COLO668 (cell line): ENCODE data around the gene NLRP10.
A peak's percentile ranks its signal among the peaks of the same experiment; 100 is the strongest.

Experiments
- DNase-seq: peaks from one replicate; lab custom pipeline; 2025; ENCODE audit not compliant: unreplicated experiment; lab: John Stamatoyannopoulos, UW

The NLRP10 gene

GRCh38 chr11:7974668-7975067 is 9.4 kb upstream of the NLRP10 start:
- no peak for DNase-seq

DNA sequence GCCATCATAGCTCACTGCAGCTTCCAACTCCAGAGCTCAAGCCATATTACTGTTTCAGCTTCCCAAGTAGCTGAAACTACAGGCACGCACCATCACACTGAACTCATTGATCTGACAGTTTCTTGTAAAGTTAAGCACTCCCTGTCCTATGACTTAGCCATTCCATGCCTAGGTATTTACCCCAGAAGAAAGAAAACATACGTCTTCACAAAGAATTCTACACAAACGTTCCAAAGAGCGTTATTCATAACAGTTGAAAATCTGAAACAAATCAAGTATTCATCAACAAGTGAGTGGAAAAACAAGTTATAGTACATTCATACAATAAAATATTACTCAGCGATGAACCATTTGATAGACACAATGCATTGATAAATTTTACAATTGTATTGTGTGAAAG is 7.8 kb upstream of the NLRP10 start:
- DNase-seq, result no peak

- no peak for DNase-seq
These were observed 6.6 kb upstream of the NLRP10 start for GRCh38 chr11:7971846-7972245.

- no peak for DNase-seq
These were observed 4.8 kb upstream of the NLRP10 start for GRCh38 chr11:7969756-7970646.

GRCh38 chr11:7968686-7969085 is 3.4 kb upstream of the NLRP10 start:
- DNase-seq, result no peak

DNA sequence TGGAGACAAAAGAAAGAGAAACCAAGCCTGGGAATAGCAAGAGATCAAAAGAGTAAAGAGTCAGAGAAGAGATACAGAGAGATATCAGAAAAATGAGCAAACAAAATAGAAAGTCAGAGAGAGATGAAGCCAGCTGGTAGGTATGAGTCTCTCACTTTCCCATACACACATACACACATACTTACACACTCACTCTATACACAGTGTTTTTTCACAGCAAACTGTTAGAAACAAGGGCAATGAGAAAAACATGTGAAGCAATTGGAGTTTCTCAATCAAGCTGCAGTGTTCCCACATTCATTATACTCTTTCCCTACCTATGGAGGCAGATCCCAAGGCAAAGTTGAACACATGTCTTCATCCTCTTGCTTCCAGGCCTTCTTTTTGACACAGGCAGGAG is 2.6 kb upstream of the NLRP10 start:
- DNase-seq, result no peak

DNA sequence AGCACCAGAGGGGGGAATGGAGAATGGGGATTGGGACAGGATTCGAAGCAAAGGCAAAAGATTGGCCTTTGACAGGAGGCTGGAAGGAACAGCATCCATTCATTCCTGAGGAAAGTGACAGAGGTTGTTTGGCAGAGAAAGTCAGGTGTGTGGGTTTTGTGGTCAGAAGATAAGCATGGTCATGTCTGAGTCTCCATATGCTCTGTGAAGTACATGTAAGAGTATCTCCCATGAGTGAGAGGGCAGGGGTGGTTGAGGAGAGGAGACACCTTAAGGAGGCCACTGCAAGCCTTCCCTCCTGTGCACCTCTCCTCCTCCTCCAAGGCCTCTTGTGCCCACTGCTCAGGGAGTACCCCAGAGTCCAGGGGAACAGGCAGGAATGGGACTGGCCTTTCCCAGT is 1.9 kb upstream of the NLRP10 start:
- no peak for DNase-seq

- no peak for DNase-seq
These were observed 374 bp downstream of the NLRP10 start for GRCh38 chr11:7964873-7965272.

DNA sequence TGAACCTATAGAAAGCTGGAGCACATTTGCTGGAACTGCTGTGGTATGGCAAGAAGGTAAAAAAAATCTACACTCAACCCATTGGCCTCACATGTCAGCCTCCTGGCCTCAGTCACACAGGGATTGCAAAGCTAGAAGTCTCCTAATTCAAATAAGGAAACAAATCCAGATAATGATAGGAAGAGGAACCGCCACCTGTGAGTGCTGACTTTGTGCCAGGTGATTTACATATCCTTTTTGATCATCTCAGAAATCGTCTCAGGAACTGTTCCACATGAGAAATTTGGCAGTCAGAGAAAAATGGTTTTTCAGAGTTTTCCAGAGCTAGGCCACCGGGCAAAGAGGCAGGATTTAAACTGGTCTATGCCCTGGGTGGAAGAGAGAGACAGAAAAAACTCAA is 986 bp downstream of the NLRP10 start:
- no peak for DNase-seq

- no peak for DNase-seq
These were observed 10.1 kb downstream of the NLRP10 start for GRCh38 chr11:7955191-7955590.

GRCh38 chr11:7949934-7950333 is 15.3 kb downstream of the NLRP10 start:
- no peak for DNase-seq

GRCh38 chr11:7944123-7944522 is 21.1 kb downstream of the NLRP10 start:
- no peak for DNase-seq

DNA sequence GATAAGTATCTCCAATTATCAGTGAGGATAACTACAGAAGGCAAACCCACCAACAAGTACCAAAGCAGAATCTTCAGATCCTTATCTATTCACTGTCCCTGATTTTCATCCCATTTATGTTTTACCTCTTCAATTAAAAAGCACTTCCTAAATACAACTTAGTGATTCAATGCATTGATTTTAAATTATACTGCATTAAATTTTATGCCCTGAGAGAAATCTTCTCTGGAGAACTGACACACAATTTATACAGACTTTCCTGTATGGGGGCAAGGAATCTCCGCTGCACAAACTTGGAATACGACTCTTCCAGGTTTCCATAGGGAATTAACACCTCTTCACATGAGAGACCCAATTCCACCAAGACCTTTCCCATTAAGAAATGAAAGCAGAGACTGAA is 23.6 kb downstream of the NLRP10 start, which contains the start of gene OR10A3:
Gene OR10A3, minus strand, starts transcription at position 101 of the 400 bp plus-strand sequence. CDS start 2,188 bp downstream, outside the sequence.
- DNase-seq, result no peak

DNA sequence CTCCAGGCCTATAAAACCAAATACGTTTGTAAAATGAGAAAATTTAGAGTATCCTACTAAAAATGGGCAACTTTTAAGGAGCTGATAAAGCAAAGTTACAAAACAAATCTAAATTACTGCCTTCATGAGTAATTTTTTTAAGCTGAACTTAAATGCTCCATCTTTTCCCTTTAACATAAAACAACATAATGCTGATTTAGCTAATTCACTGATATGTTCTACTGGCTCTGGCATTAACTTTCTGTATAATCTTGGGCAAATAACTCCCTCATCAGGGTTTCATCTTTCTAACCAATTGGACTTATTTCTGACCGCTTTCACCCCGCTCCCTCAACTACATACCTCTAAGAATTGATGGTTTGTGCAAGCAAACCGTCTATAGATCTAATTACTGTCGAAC is 24.1 kb downstream of the NLRP10 start:
- DNase-seq, result no peak

DNA sequence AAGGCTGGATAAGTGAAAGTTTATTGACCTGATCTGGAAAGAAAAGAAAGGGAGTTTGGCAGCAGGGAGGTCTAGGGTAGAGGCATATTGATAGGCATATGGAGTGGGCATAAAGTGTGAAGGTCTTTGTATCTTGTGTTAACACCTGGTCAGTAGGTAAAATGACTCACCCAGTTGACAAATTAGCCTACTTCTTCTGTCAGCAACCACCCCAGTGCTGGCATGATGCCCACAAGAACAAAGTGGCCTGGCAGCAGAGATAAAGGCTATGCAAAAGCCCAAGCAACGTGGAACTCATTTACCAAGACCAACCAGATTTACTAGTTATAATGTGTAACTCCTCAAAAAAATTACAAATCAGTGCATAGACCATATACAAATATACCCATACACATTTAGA is 28.6 kb downstream of the NLRP10 start:
- peak; percentile 59 for DNase-seq

DNA sequence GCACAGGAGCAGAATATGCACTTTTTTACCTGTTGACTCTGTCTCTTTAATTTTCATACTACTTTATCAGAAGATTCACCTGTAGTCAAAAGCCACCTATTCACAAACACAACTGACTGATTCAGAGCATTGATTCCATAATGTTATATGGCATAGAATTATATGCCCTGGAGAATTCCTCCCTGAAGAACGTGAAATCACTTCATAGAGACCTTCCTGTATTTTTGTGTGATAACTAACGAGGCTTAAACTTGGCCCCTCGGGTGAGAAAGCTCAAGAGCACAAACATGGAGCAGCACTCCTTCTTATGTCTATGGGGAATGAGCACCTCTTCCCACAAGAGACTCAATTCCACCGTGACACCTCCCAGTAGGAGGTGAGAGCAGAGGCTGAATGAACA is 34.1 kb downstream of the NLRP10 start, which contains the start of gene OR10A6:
Gene OR10A6, minus strand, starts transcription at position 101 of the 400 bp plus-strand sequence. CDS start 2,606 bp downstream, outside the sequence.
- no peak for DNase-seq

DNA sequence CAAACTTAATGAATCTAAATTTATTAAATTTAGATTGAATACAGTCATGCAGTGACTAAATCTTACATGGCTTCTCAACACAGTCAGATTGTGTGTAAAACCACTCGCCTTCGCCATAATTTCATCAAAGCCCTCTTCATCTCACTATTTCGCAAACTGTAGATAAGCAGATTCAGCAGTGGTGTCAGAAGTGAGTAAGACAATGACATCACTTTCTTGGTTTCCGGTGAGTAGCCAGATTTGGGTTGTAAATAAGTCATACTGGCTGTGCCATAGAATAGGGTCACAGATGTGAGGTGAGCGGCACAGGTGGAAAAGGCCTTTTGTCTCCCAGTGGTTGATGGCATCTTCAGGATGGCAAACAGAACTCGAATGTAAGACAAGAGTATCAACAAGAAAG is 37.6 kb downstream of the NLRP10 start:
- no peak for DNase-seq

- DNase-seq, result no peak
These were observed 40.7 kb downstream of the NLRP10 start for GRCh38 chr11:7924536-7924935.

DNA sequence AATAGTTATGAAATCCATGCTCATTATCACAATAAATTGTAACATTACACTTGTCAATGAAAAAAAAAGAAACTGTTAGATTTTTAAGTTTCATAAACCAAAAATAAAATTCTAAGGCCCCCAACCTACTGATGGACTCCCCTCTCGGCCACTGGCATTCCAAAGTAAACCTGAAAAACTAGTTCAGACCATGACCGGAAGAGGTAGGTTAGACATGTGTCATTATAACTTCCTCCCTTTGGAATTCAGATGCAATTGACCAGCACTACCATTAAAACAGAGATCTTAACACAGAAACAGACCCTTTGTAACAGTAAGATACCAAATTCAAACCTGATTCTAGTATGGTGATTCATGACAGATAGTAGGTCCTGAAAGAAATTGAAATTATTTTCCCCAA is 47.1 kb downstream of the NLRP10 start:
- DNase-seq, result no peak
